HepG2 (cell line): Measurements from ENCODE around the gene TPGS1. TPM values are rescaled to one million over a fixed set of nuclear protein-coding genes. Genes with fewer than 3 reads are reported as not detected.

Experiments
- ATF4 ChIP-seq, 2 experiments: fragments of 450-650 bp in 1 of 2; sonication (generic) in 1 of 2; formaldehyde crosslinking; IDR thresholded peaks; 2 replicates each; pipeline versions ENCODE4 v1.5.0 to v1.8.0; 2020 to 2022; ENCODE audit warnings: mild to moderate bottlenecking in 1 of 2, missing genetic modification reagents in 1 of 2
- CREM ChIP-seq, 2 experiments: sonication (generic) in 1 of 2; formaldehyde crosslinking in 1 of 2; IDR thresholded peaks; 2 replicates each; pipeline versions ENCODE4 v1.4.0 to v1.6.1; 2016 to 2020; ENCODE audit warnings: antibody characterized with exemption in 1 of 2, mild to moderate bottlenecking in 1 of 2, missing genetic modification reagents in 1 of 2
- ETV5 ChIP-seq: IDR thresholded peaks from 2 replicates; pipeline ENCODE4 v1.6.1; 2018; ENCODE audit warnings: missing biosample characterization, missing genetic modification reagents, inconsistent platforms, borderline replicate concordance
- HCFC1 ChIP-seq: fragments of 150-350 bp; IDR thresholded peaks from 2 replicates; pipeline ENCODE4 v1.6.1; 2014; ENCODE audit warnings: low read depth, low read length
- HINFP ChIP-seq: sonication (generic); formaldehyde crosslinking; IDR thresholded peaks from 2 replicates; pipeline ENCODE4 v1.4.0; 2020; ENCODE audit warnings: low read depth, mild to moderate bottlenecking, missing genetic modification reagents
- KLF6 ChIP-seq: IDR thresholded peaks from 2 replicates; pipeline ENCODE4 v1.8.0; 2016; ENCODE audit warnings: missing biosample characterization, missing genetic modification reagents
- POLR2AphosphoS2 ChIP-seq: IDR thresholded peaks from 2 replicates; pipeline ENCODE4 v1.6.1; 2011; ENCODE audit warnings: low read depth, low read length, improper control_type of control experiment
- ZKSCAN5 ChIP-seq: sonication (generic); formaldehyde crosslinking; IDR thresholded peaks from 2 replicates; pipeline ENCODE4 v1.5.1; 2020; ENCODE audit warnings: mild to moderate bottlenecking, missing genetic modification reagents
- ZNF143 ChIP-seq: sonication (generic); formaldehyde crosslinking; IDR thresholded peaks from 2 replicates; pipeline ENCODE4 v1.4.0; 2020; ENCODE audit warnings: missing genetic modification reagents
- ZNF232 ChIP-seq: sonication (generic); formaldehyde crosslinking; IDR thresholded peaks from 2 replicates; pipeline ENCODE4 v1.4.0; 2020; ENCODE audit warnings: missing genetic modification reagents, borderline replicate concordance
- ZNF543 ChIP-seq: sonication (generic); formaldehyde crosslinking; IDR thresholded peaks from 2 replicates; pipeline ENCODE4 v1.4.0; 2020; ENCODE audit warnings: mild to moderate bottlenecking, missing genetic modification reagents
- polyA plus RNA-seq, 8 experiments: library from polyadenylated mRNA; depleted of rRNA in 3 of 8; stranded (reverse) in 7 of 8; unstranded in 1 of 8; fragments of >200 nt; fragmentation: Illumina TruSeq in 4 of 8; extraction: Trizol in 4 of 8; gene quantifications; 2 replicates each; pipeline versions ENCODE4 v1.2.1 to v1.2.3, GENCODE V29; 2011 to 2016; ENCODE audit warnings: low read depth in 4 of 8, missing spikeins in 1 of 8, mixed read lengths in 1 of 8; ENCODE audit not compliant: insufficient read depth in 1 of 8
- total RNA-seq, 5 experiments: library from RNA; depleted of rRNA; stranded (reverse); fragments of >200 nt; fragmentation: Illumina TruSeq; extraction: Trizol; gene quantifications; 2 replicates each; pipeline ENCODE4 v1.2.3, GENCODE V29; 2016; ENCODE audit warnings: low read depth in 1 of 5
- TF ChIP-seq, protein P1 (sequence below): sonication (generic); formaldehyde crosslinking; IDR thresholded peaks from 2 replicates; pipeline ENCODE4 v1.4.0; 2020; ENCODE audit warnings: mild to moderate bottlenecking, missing genetic modification reagents
- TF ChIP-seq, protein P2 (sequence below): sonication (generic); formaldehyde crosslinking; IDR thresholded peaks from 2 replicates; pipeline ENCODE4 v1.5.1; 2020; ENCODE audit warnings: mild to moderate bottlenecking, missing genetic modification reagents, moderate library complexity

TPGS1 gene
- total and polyA plus RNA-seq, 2 of the 13 experiments (the other 11 are each of a cell fraction or from before 2014, with no cell fraction given), result 1.1 to 6.2 TPM

- no peak for TF ChIP-seq ZKSCAN5 (CRISPR knock-in tag)
- TF ChIP-seq HCFC1, result no peak
- TF ChIP-seq ETV5 (CRISPR knock-in tag), result peak; percentile 94
- no peak for TF ChIP-seq KLF6
- no peak for TF ChIP-seq POLR2AphosphoS2
- peak; percentile 99 for TF ChIP-seq ZNF543 (CRISPR knock-in tag)
- TF ChIP-seq, protein P1, sequence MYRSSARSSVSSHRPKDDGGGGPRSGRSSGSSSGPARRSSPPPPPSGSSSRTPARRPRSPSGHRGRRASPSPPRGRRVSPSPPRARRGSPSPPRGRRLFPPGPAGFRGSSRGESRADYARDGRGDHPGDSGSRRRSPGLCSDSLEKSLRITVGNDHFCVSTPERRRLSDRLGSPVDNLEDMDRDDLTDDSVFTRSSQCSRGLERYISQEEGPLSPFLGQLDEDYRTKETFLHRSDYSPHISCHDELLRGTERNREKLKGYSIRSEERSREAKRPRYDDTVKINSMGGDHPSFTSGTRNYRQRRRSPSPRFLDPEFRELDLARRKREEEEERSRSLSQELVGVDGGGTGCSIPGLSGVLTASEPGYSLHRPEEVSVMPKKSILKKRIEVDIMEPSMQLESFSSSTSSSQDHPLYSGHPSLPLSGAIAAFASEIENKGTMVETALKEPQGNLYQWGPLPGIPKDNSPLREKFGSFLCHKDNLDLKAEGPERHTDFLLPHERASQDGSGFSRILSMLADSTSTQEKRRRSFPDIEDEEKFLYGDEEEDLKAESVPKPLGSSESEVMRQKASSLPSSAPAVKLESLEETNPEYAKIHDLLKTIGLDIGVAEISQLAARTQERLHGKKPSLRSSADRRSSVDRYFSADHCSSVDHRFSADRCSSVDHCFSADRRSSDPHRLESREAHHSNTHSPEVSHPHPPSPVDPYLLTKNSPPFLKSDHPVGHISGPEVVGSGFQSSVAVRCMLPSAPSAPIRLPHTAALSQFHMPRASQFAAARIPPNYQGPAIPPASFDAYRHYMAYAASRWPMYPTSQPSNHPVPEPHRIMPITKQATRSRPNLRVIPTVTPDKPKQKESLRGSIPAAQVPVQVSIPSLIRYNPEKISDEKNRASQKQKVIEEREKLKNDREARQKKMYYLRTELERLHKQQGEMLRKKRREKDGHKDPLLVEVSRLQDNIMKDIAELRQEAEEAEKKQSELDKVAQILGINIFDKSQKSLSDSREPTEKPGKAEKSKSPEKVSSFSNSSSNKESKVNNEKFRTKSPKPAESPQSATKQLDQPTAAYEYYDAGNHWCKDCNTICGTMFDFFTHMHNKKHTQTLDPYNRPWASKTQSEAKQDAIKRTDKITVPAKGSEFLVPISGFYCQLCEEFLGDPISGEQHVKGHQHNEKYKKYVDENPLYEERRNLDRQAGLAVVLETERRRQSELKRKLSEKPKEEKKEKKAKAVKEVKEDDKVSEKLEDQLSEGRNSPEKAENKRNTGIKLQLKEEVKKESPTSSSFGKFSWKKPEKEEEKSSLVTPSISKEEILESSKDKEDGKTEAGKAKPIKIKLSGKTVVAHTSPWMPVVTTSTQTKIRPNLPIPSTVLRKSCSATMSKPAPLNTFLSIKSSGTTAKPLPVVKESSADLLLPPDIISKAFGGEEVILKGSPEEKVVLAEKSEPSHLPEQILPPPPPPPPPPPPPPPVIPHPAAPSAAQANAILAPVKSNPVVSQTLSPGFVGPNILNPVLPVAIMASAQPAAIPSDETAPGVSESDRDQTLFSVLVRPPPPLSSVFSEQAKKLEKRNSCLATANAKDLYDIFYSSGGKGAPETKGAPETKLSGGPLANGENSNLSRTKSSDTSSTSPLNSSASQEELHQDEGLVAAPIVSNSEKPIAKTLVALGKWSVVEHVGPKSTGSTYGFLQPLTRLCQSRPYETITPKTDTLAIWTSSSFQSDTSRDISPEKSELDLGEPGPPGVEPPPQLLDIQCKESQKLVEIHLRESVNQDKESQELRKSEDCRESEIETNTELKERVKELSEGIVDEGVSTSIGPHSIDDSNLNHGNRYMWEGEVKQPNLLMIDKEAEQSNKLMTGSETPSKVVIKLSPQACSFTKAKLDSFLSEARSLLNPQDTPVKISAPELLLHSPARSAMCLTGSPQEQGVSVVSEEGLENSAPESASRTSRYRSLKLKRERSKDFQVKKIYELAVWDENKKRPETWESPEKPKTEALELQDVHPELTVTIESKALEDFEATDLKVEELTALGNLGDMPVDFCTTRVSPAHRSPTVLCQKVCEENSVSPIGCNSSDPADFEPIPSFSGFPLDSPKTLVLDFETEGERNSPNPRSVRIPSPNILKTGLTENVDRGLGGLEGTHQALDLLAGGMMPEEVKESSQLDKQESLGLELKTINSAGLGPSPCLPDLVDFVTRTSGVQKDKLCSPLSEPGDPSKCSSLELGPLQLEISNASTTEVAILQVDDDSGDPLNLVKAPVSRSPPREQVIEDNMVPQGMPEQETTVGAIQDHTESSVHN (CRISPR knock-in tag), result 0 out of 2 replicates have a peak, but pooled peaks have one; percentile 32
- no peak for TF ChIP-seq ZNF232 (CRISPR knock-in tag)
- no peak for TF ChIP-seq ATF4 (CRISPR knock-in tag; IDR thresholded peaks at IDR 0.05)
- TF ChIP-seq ZNF143 (CRISPR knock-in tag), result peak; percentile 80
- TF ChIP-seq CREM (IDR thresholded peaks at IDR 0.05), result peak; percentile 65
- no peak for TF ChIP-seq CREM (CRISPR knock-in tag; IDR thresholded peaks at IDR 0.05)
- TF ChIP-seq, protein P2, sequence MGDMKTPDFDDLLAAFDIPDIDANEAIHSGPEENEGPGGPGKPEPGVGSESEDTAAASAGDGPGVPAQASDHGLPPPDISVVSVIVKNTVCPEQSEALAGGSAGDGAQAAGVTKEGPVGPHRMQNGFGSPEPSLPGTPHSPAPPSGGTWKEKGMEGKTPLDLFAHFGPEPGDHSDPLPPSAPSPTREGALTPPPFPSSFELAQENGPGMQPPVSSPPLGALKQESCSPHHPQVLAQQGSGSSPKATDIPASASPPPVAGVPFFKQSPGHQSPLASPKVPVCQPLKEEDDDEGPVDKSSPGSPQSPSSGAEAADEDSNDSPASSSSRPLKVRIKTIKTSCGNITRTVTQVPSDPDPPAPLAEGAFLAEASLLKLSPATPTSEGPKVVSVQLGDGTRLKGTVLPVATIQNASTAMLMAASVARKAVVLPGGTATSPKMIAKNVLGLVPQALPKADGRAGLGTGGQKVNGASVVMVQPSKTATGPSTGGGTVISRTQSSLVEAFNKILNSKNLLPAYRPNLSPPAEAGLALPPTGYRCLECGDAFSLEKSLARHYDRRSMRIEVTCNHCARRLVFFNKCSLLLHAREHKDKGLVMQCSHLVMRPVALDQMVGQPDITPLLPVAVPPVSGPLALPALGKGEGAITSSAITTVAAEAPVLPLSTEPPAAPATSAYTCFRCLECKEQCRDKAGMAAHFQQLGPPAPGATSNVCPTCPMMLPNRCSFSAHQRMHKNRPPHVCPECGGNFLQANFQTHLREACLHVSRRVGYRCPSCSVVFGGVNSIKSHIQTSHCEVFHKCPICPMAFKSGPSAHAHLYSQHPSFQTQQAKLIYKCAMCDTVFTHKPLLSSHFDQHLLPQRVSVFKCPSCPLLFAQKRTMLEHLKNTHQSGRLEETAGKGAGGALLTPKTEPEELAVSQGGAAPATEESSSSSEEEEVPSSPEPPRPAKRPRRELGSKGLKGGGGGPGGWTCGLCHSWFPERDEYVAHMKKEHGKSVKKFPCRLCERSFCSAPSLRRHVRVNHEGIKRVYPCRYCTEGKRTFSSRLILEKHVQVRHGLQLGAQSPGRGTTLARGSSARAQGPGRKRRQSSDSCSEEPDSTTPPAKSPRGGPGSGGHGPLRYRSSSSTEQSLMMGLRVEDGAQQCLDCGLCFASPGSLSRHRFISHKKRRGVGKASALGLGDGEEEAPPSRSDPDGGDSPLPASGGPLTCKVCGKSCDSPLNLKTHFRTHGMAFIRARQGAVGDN (CRISPR knock-in tag), result peak; percentile 95
- TF ChIP-seq HINFP (CRISPR knock-in tag), result peak; percentile 69; the same call in 1 of the 2 replicates
Observed at GRCh38 chr19:524062-524674, 16.9 kb downstream of the TPGS1 start (continued).
